ENCODE measurements around the gene PPP1R18.
"Not testable (repeated sequence)": the region's sequence is repeated elsewhere in the genome, so short reads cannot be mapped to it uniquely, and the experiment has no call there.

Gene PPP1R18

GRCh38 chr6:30719791-30720737 is 33.6 kb upstream of the PPP1R18 start, which contains the start of gene TUBB:
TUBB (plus strand) TSS chr6:30720352; CDS start chr6:30720507, 155 bp downstream.
- DNase-seq, result peak; percentile 86

- no peak for DNase-seq
Measured at GRCh38 chr6:30719356-30719755, 32.9 kb upstream of the PPP1R18 start.

GRCh38 chr6:30717845-30718720 is 31.6 kb upstream of the PPP1R18 start:
- DNase-seq, result not testable (repeated sequence)

- DNase-seq, result peak; percentile 98
Measured at GRCh38 chr6:30717129-30717844, 30.8 kb upstream of the PPP1R18 start, which contains the start of gene MDC1. MDC1 (minus strand) TSS chr6:30717281; CDS start chr6:30715175, 2,106 bp downstream.

- no peak for DNase-seq
Measured at GRCh38 chr6:30716879-30717128, 30.4 kb upstream of the PPP1R18 start.

- DNase-seq, result no peak
Measured at GRCh38 chr6:30714263-30714662, 27.8 kb upstream of the PPP1R18 start.

- no peak for DNase-seq
Measured at GRCh38 chr6:30712441-30712945, 26.0 kb upstream of the PPP1R18 start.

GRCh38 chr6:30711758-30712380 is 25.4 kb upstream of the PPP1R18 start:
- DNase-seq, result no peak

GRCh38 chr6:30709101-30709868 is 22.8 kb upstream of the PPP1R18 start:
- no peak for DNase-seq

GRCh38 chr6:30707281-30707850 is 20.9 kb upstream of the PPP1R18 start:
- DNase-seq, result no peak

- DNase-seq, result no peak
Measured at GRCh38 chr6:30705620-30706019, 19.2 kb upstream of the PPP1R18 start.

- DNase-seq, result no peak
Measured at GRCh38 chr6:30703821-30704220, 17.4 kb upstream of the PPP1R18 start.

- no peak for DNase-seq
Measured at GRCh38 chr6:30703011-30703410, 16.6 kb upstream of the PPP1R18 start.

GRCh38 chr6:30700340-30700739 is 13.9 kb upstream of the PPP1R18 start:
- no peak for DNase-seq

GRCh38 chr6:30696432-30696831 is 10.0 kb upstream of the PPP1R18 start:
- no peak for DNase-seq

- DNase-seq, result no peak
Measured at GRCh38 chr6:30691208-30691847, 4.9 kb upstream of the PPP1R18 start.

GRCh38 chr6:30690403-30691207 is 4.2 kb upstream of the PPP1R18 start, which contains the start of gene NRM:
NRM (minus strand) TSS chr6:30690984; CDS start chr6:30690974, 10 bp downstream.
- DNase-seq, result peak; percentile 59

GRCh38 chr6:30689985-30690384 is 3.5 kb upstream of the PPP1R18 start:
- DNase-seq, result no peak

- DNase-seq, result no peak
Measured at GRCh38 chr6:30689022-30689865, 2.8 kb upstream of the PPP1R18 start.
